Ovary (tissue), 9 donors: ENCODE data around the gene NPPA. TPM values are rescaled to one million over a fixed set of nuclear protein-coding genes. Genes with fewer than 3 reads are reported as not detected.

ENCODE experiments used
- DNase-seq, 5 donors: peaks; one replicate each; pipeline ENCODE4 v3.0.0-alpha.2; 2019 to 2020
- H3K27ac ChIP-seq, 2 donors: fragments of 200-600 bp; one replicate each; pipeline versions ENCODE4 v1.5.1 to v1.8.0; 2019 to 2022
- H3K27me3 ChIP-seq: fragments of 200-600 bp; one replicate; pipeline ENCODE4 v1.8.0; 2022
- H3K36me3 ChIP-seq: fragments of 200-600 bp; sonication (generic); one replicate; pipeline ENCODE4 v1.5.1; 2019
- H3K4me1 ChIP-seq: one replicate; pipeline ENCODE4 v1.8.1; 2013; ENCODE audit warnings: mild to moderate bottlenecking, moderate library complexity; ENCODE audit not compliant: insufficient read depth
- H3K4me3 ChIP-seq: fragments of 200-600 bp; sonication (generic); one replicate; pipeline ENCODE4 v1.5.1; 2017
- H3K9me3 ChIP-seq, 2 donors: fragments of 200-600 bp in 1 of 2; sonication (generic) in 1 of 2; one replicate each; pipeline versions ENCODE4 v1.5.1 to v1.8.1; 2013 to 2019; ENCODE audit warnings: mild to moderate bottlenecking in 1 of 2, moderate library complexity in 1 of 2
- EP300 ChIP-seq: sonication (generic); formaldehyde crosslinking; IDR thresholded peaks from one replicate; pipeline ENCODE4 v1.6.1; 2017; ENCODE audit warnings: antibody characterized with exemption
- POLR2A ChIP-seq: fragments of 450-650 bp; IDR thresholded peaks from one replicate; pipeline ENCODE4 v1.6.1; 2017; ENCODE audit warnings: antibody characterized with exemption, mild to moderate bottlenecking, moderate library complexity
- WGBS, 3 donors: extraction: QIAGEN DNeasy Blood & Tissue Kit in 1 of 3; methylation state at CpG; one replicate each; pipeline versions ENCODE4 v1.1.5 to v1.1.7; 2013 to 2017; 5-methylcytosine and 5-hydroxymethylcytosine counted together
- intact Hi-C, 4 donors: fragments of 100-400 bp; cut with DNase I; formaldehyde crosslinking; loops; one replicate each; pipeline versions ENCODE4 v1.11.0 to v1.15.1; 2022 to 2023
- polyA plus RNA-seq, 2 donors: library from polyadenylated mRNA; stranded (reverse); fragments of 200-250 nt in 1 of 2; fragments of 350-450 nt in 1 of 2; fragmentation: Illumina TruSeq in 1 of 2; extraction: RNeasy Lipid Tissue Mini Kit (QIAGEN cat#74804) in 1 of 2; gene quantifications; one replicate each; pipeline ENCODE4 v1.2.3, GENCODE V29; 2013 to 2014
- total RNA-seq, 7 donors: library from RNA; depleted of rRNA in 2 of 7; stranded (reverse); fragments of >200 nt in 2 of 7; fragmentation: NEBNext Ultra II Directional in 3 of 7; extraction: Animal tissue kit (Norgen Biotek cat#: 25700) in 3 of 7; gene quantifications; one replicate each; pipeline versions ENCODE4 v1.1.0 to v1.2.4, GENCODE V29; 2016 to 2023
- TF ChIP-seq, protein P1 (sequence below), 3 donors: fragments of 450-650 bp in 2 of 3; fragments of 200-600 bp in 1 of 3; IDR thresholded peaks; one replicate each; pipeline versions ENCODE4 v1.5.1 to v1.8.0; 2016 to 2022; ENCODE audit warnings: antibody characterized with exemption in 3 of 3, mild to moderate bottlenecking in 1 of 3
- donor health status: DM: no; HTN: no; CAD: no; lungs with moderate emphysema.
- donor health status: DM: no; HTN: no; CAD: no.
- donor health status: Bipolar disorder and iron deficiency.
- donor health status: DM: yes; HTN: yes; CAD: no.
- donor health status: DM: no; HTN: no; CAD: no.
- donor health status: DM: yes; HTN: yes; CAD: no.

The NPPA gene
- total and polyA plus RNA-seq, 9 donors: 0.83 to 2.5 (median 0.96) TPM; not detected in 4

- no peak overlapping the region for H3K4me3 ChIP-seq
- no peaks in the 10 kb centered on the region for H3K4me1 ChIP-seq
- no peak for DNase-seq
- intact Hi-C loops: no loop called here
- no peaks in the 10 kb centered on the region for H3K27me3 ChIP-seq
- no peak overlapping the region for H3K27ac ChIP-seq
- no peaks in the 10 kb centered on the region for H3K36me3 ChIP-seq
- TF ChIP-seq EP300: no peak
- TF ChIP-seq, protein P1, sequence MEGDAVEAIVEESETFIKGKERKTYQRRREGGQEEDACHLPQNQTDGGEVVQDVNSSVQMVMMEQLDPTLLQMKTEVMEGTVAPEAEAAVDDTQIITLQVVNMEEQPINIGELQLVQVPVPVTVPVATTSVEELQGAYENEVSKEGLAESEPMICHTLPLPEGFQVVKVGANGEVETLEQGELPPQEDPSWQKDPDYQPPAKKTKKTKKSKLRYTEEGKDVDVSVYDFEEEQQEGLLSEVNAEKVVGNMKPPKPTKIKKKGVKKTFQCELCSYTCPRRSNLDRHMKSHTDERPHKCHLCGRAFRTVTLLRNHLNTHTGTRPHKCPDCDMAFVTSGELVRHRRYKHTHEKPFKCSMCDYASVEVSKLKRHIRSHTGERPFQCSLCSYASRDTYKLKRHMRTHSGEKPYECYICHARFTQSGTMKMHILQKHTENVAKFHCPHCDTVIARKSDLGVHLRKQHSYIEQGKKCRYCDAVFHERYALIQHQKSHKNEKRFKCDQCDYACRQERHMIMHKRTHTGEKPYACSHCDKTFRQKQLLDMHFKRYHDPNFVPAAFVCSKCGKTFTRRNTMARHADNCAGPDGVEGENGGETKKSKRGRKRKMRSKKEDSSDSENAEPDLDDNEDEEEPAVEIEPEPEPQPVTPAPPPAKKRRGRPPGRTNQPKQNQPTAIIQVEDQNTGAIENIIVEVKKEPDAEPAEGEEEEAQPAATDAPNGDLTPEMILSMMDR (IDR thresholded peaks at IDR 0.05): no peak
- TF ChIP-seq POLR2A: no peak
- H3K9me3 ChIP-seq: no peaks in the 10 kb centered on the region
- WGBS, 3 donors: 66 to 81% (median 73%) methylated on average over 6 of the region's 6 CpGs
Observed at GRCh38 chr1:11885916-11886315, 38.3 kb upstream of the NPPA start.

DNA sequence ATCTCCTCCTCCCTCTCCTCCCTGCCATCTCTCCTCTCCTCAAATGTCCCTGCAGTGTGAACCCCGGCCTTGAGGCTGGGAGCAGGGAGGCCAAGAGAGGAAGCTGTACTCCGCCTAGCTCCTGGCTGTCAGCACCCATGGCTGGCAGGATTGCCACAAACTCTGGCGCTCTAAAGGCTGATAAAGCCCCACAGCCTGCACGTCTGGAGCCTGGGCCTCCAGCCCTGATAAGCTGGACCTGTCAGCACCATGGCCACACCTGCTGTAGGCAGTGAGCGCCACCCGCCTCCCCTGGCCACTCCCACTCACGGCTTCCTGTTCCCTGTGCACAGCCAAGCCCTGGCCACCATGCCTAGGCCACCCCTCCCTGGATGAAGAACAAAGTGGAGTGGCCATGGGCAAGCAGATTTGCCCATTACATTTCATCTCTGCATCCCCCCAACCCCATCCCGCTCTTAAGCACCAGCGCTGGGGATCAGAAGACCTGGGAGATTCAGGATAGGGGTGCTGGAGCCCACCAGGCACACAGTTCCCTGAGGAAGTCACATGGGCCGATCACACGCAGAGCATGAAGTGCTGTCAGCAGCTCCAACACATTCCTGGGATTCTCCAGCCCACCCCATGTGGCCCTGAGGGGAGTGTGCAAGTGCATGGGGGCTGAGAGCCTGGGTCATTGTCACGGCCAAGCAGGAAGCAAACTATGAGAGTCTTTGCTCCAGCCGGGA, 35.4 kb upstream of the NPPA start:
- Histone ChIP-seq H3K27me3 (no peaks in the 10 kb centered on the region), H3K4me3 (no peak overlapping the region), H3K9me3 (no peaks in the 10 kb centered on the region), H3K4me1 (no peaks in the 10 kb centered on the region), H3K27ac (no peak overlapping the region), H3K36me3 (no peaks in the 10 kb centered on the region)
- DNase-seq: no peak
- TF ChIP-seq POLR2A (no peak), EP300 (no peak)
- TF ChIP-seq, protein P1 (IDR thresholded peaks at IDR 0.05): no peak
- WGBS, 3 donors: 25 to 33% (median 32%) methylated on average over 13 of the region's 13 CpGs
- intact Hi-C loops: no loop called here

GRCh38 chr1:11881749-11882441, 34.3 kb upstream of the NPPA start:
- no peak for TF ChIP-seq EP300
- TF ChIP-seq POLR2A: no peak
- TF ChIP-seq, protein P1 (IDR thresholded peaks at IDR 0.05): no peak
- intact Hi-C loops: no loop called here
- 77 to 80% (median 78%) methylated on average over 18 of the region's 18 CpGs for WGBS, 3 donors

GRCh38 chr1:11880911-11881748, 33.5 kb upstream of the NPPA start:
- DNase-seq: no peak
- 47 to 60% (median 50%) methylated on average over 10 of the region's 10 CpGs for WGBS, 3 donors
- intact Hi-C loops: no loop called here
- no peak for TF ChIP-seq EP300
- TF ChIP-seq, protein P1 (IDR thresholded peaks at IDR 0.05): no peak
- TF ChIP-seq POLR2A: no peak
- no peaks in the 10 kb centered on the region for H3K9me3 ChIP-seq
- H3K27me3 ChIP-seq: no peaks in the 10 kb centered on the region
- H3K4me3 ChIP-seq: no peak overlapping the region
- no peaks in the 10 kb centered on the region for H3K4me1 ChIP-seq
- H3K36me3 ChIP-seq: no peaks in the 10 kb centered on the region
- H3K27ac ChIP-seq: no peak overlapping the region

More at GRCh38 chr1:11881749-11882441, 34.3 kb upstream of the NPPA start:
- Histone ChIP-seq H3K4me1 (no peaks in the 10 kb centered on the region), H3K27ac (no peak overlapping the region), H3K36me3 (no peaks in the 10 kb centered on the region), H3K4me3 (no peak overlapping the region), H3K9me3 (no peaks in the 10 kb centered on the region), H3K27me3 (no peaks in the 10 kb centered on the region)
- DNase-seq: no peak
